Activated T-cell treated with anti-CD3 and anti-CD28 coated beads, Interleukin-2, amount 50 U/mL, for 72 hours (primary cell): Measurements from ENCODE around the gene STK25. TPM values are rescaled to one million over a fixed set of nuclear protein-coding genes. Genes with fewer than 3 reads are reported as not detected.

ENCODE experiments used
- ATAC-seq, 2 donors: fragments of 150-1000 bp; cut with Tn5 transposase; replicated peaks in 1 of 2; 2 replicates each; pipeline ENCODE4 v1.10.0; 2021; ENCODE audit warnings: moderate library complexity in 2 of 2, mild to moderate bottlenecking in 1 of 2
- DNase-seq, 2 donors: peaks; one replicate each; pipeline ENCODE4 v3.0.0; 2021 to 2022; ENCODE audit warnings: mixed read lengths in 1 of 2
- H3K27ac Mint-ChIP-seq: one replicate; pipeline ENCODE4 v1.8.0; 2022; ENCODE audit warnings: mild to moderate bottlenecking, moderate library complexity, mixed read lengths
- H3K27me3 Mint-ChIP-seq: one replicate; pipeline ENCODE4 v1.8.0; 2022; ENCODE audit warnings: low read depth, mixed read lengths
- H3K36me3 Mint-ChIP-seq, 2 donors: one replicate each; pipeline ENCODE4 v1.8.0; 2022; ENCODE audit warnings: mixed read lengths in 2 of 2, mild to moderate bottlenecking in 1 of 2; ENCODE audit not compliant: insufficient read depth in 2 of 2
- H3K4me1 Mint-ChIP-seq: one replicate; pipeline ENCODE4 v1.8.0; 2022; ENCODE audit warnings: low read depth, mixed read lengths
- H3K4me3 Mint-ChIP-seq, 2 donors: one replicate each; pipeline ENCODE4 v1.8.0; 2022; ENCODE audit warnings: mild to moderate bottlenecking in 2 of 2, mixed read lengths in 2 of 2, moderate library complexity in 2 of 2
- H3K9me3 Mint-ChIP-seq, 2 donors: one replicate each; pipeline ENCODE4 v1.8.0; 2022; ENCODE audit warnings: mixed read lengths in 2 of 2
- total RNA-seq, 2 donors: library from RNA; stranded (reverse); gene quantifications; one replicate each; pipeline ENCODE4 v1.2.3, GENCODE V29; 2022

The STK25 gene
- total RNA-seq, 2 donors from 2014 or later = 81.6 to 83.5 TPM

GRCh38 chr2:241500016-241500415 lies 8.4 kb downstream of the STK25 start:
- ATAC-seq = no peak
- Mint-ChIP-seq H3K9me3 (no peaks in the 10 kb centered on the region), H3K36me3 (peaks cover 0 to 3% of the 10 kb centered on the region in 2 donors), H3K27ac (no peak overlapping the region), H3K4me1 (no peaks in the 10 kb centered on the region), H3K4me3 (no peak overlapping the region), H3K27me3 (no peaks in the 10 kb centered on the region)
- no peak for DNase-seq

GRCh38 chr2:241499146-241499965 lies 9.0 kb downstream of the STK25 start:
- H3K36me3 Mint-ChIP-seq = peaks cover 0 to 3% of the 10 kb centered on the region in 2 donors
- H3K9me3 Mint-ChIP-seq = no peaks in the 10 kb centered on the region
- H3K4me1 Mint-ChIP-seq = no peaks in the 10 kb centered on the region
- H3K4me3 Mint-ChIP-seq = no peak overlapping the region
- no peak overlapping the region for H3K27ac Mint-ChIP-seq
- no peaks in the 10 kb centered on the region for H3K27me3 Mint-ChIP-seq
- ATAC-seq = no peak
- no peak for DNase-seq

DNA sequence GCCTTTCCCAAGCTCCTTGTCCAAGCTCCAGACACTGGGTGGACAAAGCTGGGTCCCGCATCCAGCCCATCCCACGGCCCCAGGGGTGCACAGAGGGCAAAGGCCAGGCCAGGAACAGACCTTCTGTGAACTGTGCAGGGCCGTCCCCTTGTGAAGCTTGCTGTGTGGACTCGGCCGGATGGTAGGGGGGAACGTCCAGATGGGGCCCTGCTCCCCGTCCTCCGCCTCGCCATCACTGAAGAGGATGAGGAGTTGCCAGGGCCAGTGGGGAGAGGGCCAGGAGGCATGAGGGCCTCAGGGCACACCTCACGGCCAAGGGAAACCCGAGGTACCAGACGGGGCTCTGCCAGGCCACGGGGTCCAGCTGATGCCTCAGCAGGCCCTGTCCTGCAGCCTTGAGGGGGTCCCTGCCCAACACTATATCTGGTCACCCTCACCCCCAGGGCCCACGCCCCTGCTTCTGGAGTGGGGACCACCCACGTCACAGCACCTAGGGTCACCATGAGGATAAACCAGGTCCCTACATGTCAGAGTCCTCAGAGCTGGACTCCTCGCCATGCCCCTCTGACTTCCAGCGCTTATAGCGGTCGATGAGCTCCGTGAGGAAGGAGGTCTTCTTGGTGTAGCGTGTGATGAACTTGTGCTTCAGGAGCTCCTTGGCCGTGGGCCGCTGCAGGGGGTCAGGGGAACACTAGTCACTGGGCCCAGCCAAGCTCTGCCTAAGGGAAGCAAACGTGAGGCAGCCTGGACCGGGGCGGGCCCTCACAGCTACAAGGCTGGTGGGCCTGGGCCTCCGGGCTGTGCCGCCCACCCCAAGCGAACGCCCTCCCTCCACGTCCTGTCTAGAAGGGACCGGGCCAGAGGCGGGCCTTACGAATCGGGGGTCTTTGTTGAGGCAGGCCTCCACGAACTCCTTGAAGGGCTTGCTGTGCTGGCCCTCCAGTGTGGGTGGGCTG lies 10.0 kb downstream of the STK25 start:
- Mint-ChIP-seq H3K4me3 (no peak overlapping the region), H3K27me3 (no peaks in the 10 kb centered on the region), H3K9me3 (no peaks in the 10 kb centered on the region), H3K4me1 (no peaks in the 10 kb centered on the region), H3K36me3 (peaks cover 0 to 4% of the 10 kb centered on the region in 2 donors), H3K27ac (no peak overlapping the region)
- no peak for DNase-seq
- no peak for ATAC-seq

- Mint-ChIP-seq H3K27me3 (no peaks in the 10 kb centered on the region), H3K36me3 (peaks cover 0 to 6% of the 10 kb centered on the region in 2 donors), H3K27ac (no peak overlapping the region), H3K4me1 (no peaks in the 10 kb centered on the region), H3K4me3 (no peak overlapping the region), H3K9me3 (no peaks in the 10 kb centered on the region)
- DNase-seq (no peak), ATAC-seq (no peak)
Observed at GRCh38 chr2:241496904-241497877, 11.2 kb downstream of the STK25 start.

DNA sequence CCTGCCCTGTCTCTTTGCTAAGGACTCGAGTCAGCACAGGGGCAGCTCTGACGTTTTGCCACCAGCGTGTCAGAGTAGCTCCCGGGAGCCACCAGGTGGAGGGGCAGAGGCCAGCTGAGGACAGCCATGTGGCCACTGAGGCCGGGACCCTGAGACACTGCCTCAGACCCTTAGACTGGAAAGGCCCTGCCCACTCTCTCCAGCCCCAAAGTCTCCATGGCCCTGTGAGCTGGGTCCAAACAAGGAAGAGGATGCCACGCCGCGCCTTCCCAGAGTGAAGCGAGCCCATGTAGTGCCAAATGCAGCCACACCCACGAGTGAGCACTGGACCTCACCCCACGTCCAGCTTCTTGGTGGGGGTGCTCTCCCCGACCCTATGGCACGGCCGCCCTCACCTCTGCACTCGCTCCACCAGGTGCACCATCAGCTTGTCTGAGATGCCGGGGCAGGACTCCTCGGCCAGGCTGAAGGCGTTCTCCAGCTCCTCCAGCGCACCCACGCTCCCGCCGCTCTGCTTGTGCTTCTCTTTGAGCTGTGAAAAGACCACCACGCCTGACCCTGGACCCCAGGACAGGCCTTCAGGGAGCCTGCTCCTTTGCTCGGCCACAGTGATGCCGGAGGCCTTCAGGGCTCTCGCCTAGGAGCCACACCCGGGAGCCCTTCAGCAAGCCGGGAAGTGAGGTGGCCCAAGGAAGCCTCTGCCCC lies 12.2 kb downstream of the STK25 start:
- no peaks in the 10 kb centered on the region for H3K4me1 Mint-ChIP-seq
- no peak overlapping the region for H3K4me3 Mint-ChIP-seq

GRCh38 chr2:241495172-241496002 lies 13.0 kb downstream of the STK25 start:
- no peaks in the 10 kb centered on the region for H3K9me3 Mint-ChIP-seq
- H3K36me3 Mint-ChIP-seq = peaks cover 0 to 6% of the 10 kb centered on the region in 2 donors
- H3K27ac Mint-ChIP-seq = no peak overlapping the region
- H3K4me3 Mint-ChIP-seq = no peak overlapping the region
- H3K4me1 Mint-ChIP-seq = no peaks in the 10 kb centered on the region
- ATAC-seq = no peak
- no peaks in the 10 kb centered on the region for H3K27me3 Mint-ChIP-seq
- DNase-seq = no peak

More for the DNA sequence above, 12.2 kb downstream of the STK25 start:
- Mint-ChIP-seq H3K9me3 (no peaks in the 10 kb centered on the region), H3K27me3 (no peaks in the 10 kb centered on the region), H3K27ac (no peak overlapping the region), H3K36me3 (peaks cover 0 to 6% of the 10 kb centered on the region in 2 donors)
- no peak for ATAC-seq
- DNase-seq = no peak

- Mint-ChIP-seq H3K9me3 (no peaks in the 10 kb centered on the region), H3K27ac (no peak overlapping the region), H3K4me3 (no peak overlapping the region), H3K27me3 (no peaks in the 10 kb centered on the region), H3K36me3 (peaks cover 0 to 6% of the 10 kb centered on the region in 2 donors), H3K4me1 (no peaks in the 10 kb centered on the region)
- no peak for ATAC-seq
- no peak for DNase-seq
Observed at GRCh38 chr2:241494311-241494908, 14.0 kb downstream of the STK25 start.

DNA sequence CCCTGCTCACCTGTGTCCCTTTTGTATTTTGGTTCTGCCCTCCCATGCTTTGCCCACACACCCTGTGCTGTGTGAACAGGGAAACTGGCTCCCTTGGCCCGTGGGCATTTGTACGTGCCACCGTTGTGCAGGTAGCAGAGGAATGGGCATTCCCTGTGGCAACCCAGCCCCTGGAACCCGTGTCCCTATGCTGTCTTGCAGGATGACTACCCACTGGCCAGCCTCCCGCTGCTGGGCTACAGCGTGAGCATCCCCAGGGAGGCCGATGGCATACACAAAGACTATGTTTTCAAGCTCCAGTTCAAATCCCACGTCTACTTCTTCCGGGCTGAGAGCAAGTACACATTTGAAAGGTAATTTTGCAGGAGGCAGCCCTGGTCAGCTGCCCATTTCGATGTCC lies 15.3 kb downstream of the STK25 start:
- no peaks in the 10 kb centered on the region for H3K9me3 Mint-ChIP-seq
- no peaks in the 10 kb centered on the region for H3K27me3 Mint-ChIP-seq
- H3K4me3 Mint-ChIP-seq = no peak overlapping the region
- no peaks in the 10 kb centered on the region for H3K4me1 Mint-ChIP-seq
- no peak for ATAC-seq
- peaks cover 0 to 6% of the 10 kb centered on the region in 2 donors for H3K36me3 Mint-ChIP-seq
- no peak for DNase-seq
- no peak overlapping the region for H3K27ac Mint-ChIP-seq

- H3K36me3 Mint-ChIP-seq = peaks cover 0 to 6% of the 10 kb centered on the region in 2 donors
- H3K27ac Mint-ChIP-seq = no peak overlapping the region
- no peaks in the 10 kb centered on the region for H3K4me1 Mint-ChIP-seq
- H3K27me3 Mint-ChIP-seq = no peaks in the 10 kb centered on the region
- DNase-seq (no peak), ATAC-seq (no peak)
- H3K4me3 Mint-ChIP-seq = no peak overlapping the region
- no peaks in the 10 kb centered on the region for H3K9me3 Mint-ChIP-seq
Observed at GRCh38 chr2:241492174-241492565, 16.2 kb downstream of the STK25 start.

DNA sequence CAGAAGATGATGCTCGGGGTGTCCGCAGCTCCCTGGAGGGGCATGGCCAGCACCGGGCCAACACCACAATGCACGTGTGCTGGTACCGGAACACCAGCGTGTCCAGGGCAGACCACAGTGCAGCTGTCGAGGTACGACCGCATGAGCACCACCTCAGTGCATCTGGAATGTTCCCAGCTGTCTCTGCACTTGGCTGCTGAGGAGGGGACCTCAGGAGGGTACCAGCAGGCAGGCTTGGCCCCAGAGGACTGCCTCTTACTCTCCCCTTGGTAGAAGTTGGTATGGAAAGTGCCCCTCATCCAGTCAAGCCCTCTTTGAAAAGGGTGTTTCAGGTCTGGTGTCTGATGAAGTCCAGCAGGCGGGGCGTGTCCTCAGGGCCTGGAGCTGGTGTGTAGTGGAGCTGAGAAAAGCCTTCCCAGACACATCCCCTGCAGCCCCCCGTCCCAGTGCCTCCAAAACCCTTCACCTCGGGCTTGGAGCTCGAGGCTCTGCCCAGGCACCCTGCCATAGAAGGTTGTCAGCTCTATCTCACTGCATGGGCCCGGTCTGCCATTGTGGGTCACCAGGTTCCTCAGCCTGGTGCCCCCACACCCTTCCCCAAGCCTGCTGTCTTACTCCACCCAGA lies 16.7 kb downstream of the STK25 start:
- DNase-seq (no peak), ATAC-seq (no peak)
- no peaks in the 10 kb centered on the region for H3K27me3 Mint-ChIP-seq
- H3K36me3 Mint-ChIP-seq = peaks cover 0 to 6% of the 10 kb centered on the region in 2 donors
- no peak overlapping the region for H3K27ac Mint-ChIP-seq
- H3K4me3 Mint-ChIP-seq = no peak overlapping the region
- H3K4me1 Mint-ChIP-seq = no peaks in the 10 kb centered on the region
- no peaks in the 10 kb centered on the region for H3K9me3 Mint-ChIP-seq
